OCI-LY7 (cell line): Measurements from ENCODE around the gene CCR5AS.

ENCODE experiments used
- BruUV-seq: library from RNA; stranded (reverse); fragments of 400-500 nt; replicated peaks from 2 replicates; lab custom pipeline; 2021; lab: Mats Ljungman, UMichigan
- CTCF ChIA-PET: fragments of 300-600 bp; sonication (Branson Sonifier 250); formaldehyde crosslinking; loops from one replicate; lab custom pipeline; 2022; ENCODE audit warnings: antibody characterized with exemption; ENCODE audit not compliant: unreplicated experiment; lab: Charles Lee
- POLR2A ChIA-PET: fragments of 300-600 bp; sonication (Branson Sonifier 250); formaldehyde crosslinking; loops from one replicate; lab custom pipeline; 2022; ENCODE audit warnings: antibody characterized with exemption; lab: Charles Lee
- DNase-seq: peaks from one replicate; pipeline ENCODE4 v3.0.0-alpha.2; 2015; ENCODE audit warnings: low spot score
- H2AFZ ChIP-seq: fragments of 200-600 bp; sonication (generic), shearing (Covaris generic); 2 replicates; pipeline ENCODE4 v1.6.1; 2014; ENCODE audit warnings: mild to moderate bottlenecking, antibody characterized with exemption, low read length, moderate library complexity
- H3K27ac ChIP-seq: fragments of 200-600 bp; sonication (generic); 2 replicates; pipeline ENCODE4 v1.5.1; 2014; ENCODE audit warnings: mixed run types, low read depth, mild to moderate bottlenecking, moderate library complexity, low read length, inconsistent platforms; ENCODE audit not compliant: poor library complexity, severe bottlenecking
- H3K36me3 ChIP-seq: fragments of 200-600 bp; sonication (generic); 2 replicates; pipeline ENCODE4 v1.6.1; 2014; ENCODE audit warnings: mild to moderate bottlenecking, antibody characterized with exemption, low read length, moderate library complexity, mixed read lengths; ENCODE audit not compliant: insufficient read depth
- H3K4me1 ChIP-seq: fragments of 200-600 bp; sonication (generic); 2 replicates; pipeline ENCODE4 v1.5.1; 2014; ENCODE audit warnings: mild to moderate bottlenecking, low read length; ENCODE audit not compliant: insufficient read depth, poor library complexity, severe bottlenecking
- H3K4me2 ChIP-seq: fragments of 200-600 bp; sonication (generic); 2 replicates; pipeline ENCODE4 v1.6.1; 2014; ENCODE audit warnings: mild to moderate bottlenecking, low read length
- H3K4me3 ChIP-seq: fragments of 200-600 bp; sonication (generic); 2 replicates; pipeline ENCODE4 v1.5.1; 2014; ENCODE audit warnings: mild to moderate bottlenecking, low read depth, low read length; ENCODE audit not compliant: poor library complexity, severe bottlenecking
- H3K79me2 ChIP-seq: fragments of 200-600 bp; sonication (generic); 2 replicates; pipeline ENCODE4 v1.6.1; 2016; ENCODE audit warnings: low read depth, mild to moderate bottlenecking, low read length, moderate library complexity, mixed read lengths; ENCODE audit not compliant: insufficient read depth
- H3K9me2 ChIP-seq: fragments of 200-600 bp; sonication (generic); 2 replicates; pipeline ENCODE4 v1.6.1; 2016; ENCODE audit warnings: mild to moderate bottlenecking, low read length, mixed read lengths; ENCODE audit not compliant: insufficient read depth
- H3K9me3 ChIP-seq: fragments of 200-600 bp; sonication (generic); 2 replicates; pipeline ENCODE4 v1.6.1; 2014; ENCODE audit warnings: mild to moderate bottlenecking, mixed run types, low read length, mixed read lengths
- H4K20me1 ChIP-seq: fragments of 200-600 bp; sonication (generic); 2 replicates; pipeline ENCODE4 v1.6.1; 2014; ENCODE audit warnings: mild to moderate bottlenecking, antibody characterized with exemption, low read length, moderate library complexity, mixed read lengths; ENCODE audit not compliant: insufficient read depth
- CTCF ChIP-seq: fragments of 200-600 bp; sonication (generic); conservative IDR thresholded peaks from 2 replicates; pipeline ENCODE4 v1.5.1; 2014; ENCODE audit warnings: mild to moderate bottlenecking, antibody characterized with exemption, low read length, moderate library complexity, mixed read lengths
- EZH2phosphoT487 ChIP-seq: fragments of 200-600 bp; sonication (generic); IDR thresholded peaks from 2 replicates; pipeline ENCODE4 v1.6.1; 2018; ENCODE audit warnings: low read depth, borderline replicate concordance, mild to moderate bottlenecking, mixed run types, antibody characterized with exemption, low read length, moderate library complexity, mixed read lengths
- intact Hi-C: fragments of 100-400 bp; cut with micrococcal nuclease; formaldehyde crosslinking; loops from one replicate; pipeline ENCODE4 v1.10.0; 2022; ENCODE audit not compliant: unreplicated experiment

CCR5AS gene

GRCh38 chr3:46344476-46344875 lies 62.4 kb downstream of the CCR5AS start:
- Histone ChIP-seq H2AFZ (no peak overlapping the region), H3K4me2 (no peak overlapping the region), H3K9me2 (no peaks in the 10 kb centered on the region), H3K27ac (no peak overlapping the region), H3K79me2 (no peaks in the 10 kb centered on the region), H3K9me3 (peaks cover 2% of the 10 kb centered on the region; the same call in 1 of the 2 replicates), H3K36me3 (no peaks in the 10 kb centered on the region), H3K4me1 (no peaks in the 10 kb centered on the region), H3K4me3 (no peak overlapping the region), H4K20me1 (no peaks in the 10 kb centered on the region)
- CTCF ChIA-PET, result no interaction called here
- intact Hi-C loops, result no loop called here
- POLR2A ChIA-PET, result no interaction called here
- BruUV-seq, result no TSS peak
- no peak for DNase-seq
- TF ChIP-seq CTCF, result no peak
- no peak for TF ChIP-seq EZH2phosphoT487

GRCh38 chr3:46338840-46339239 lies 68.0 kb downstream of the CCR5AS start:
- ChIA-PET POLR2A (interaction anchor here (0.6 kb wide), 1 partner anchor 294 kb away, joined by 3 read pairs; no protein-coding TSS in a partner anchor), CTCF (no interaction called here)
- Histone ChIP-seq H3K9me3 (peaks cover 14% of the 10 kb centered on the region; the same call in 1 of the 2 replicates), H3K36me3 (no peaks in the 10 kb centered on the region), H3K27ac (no peak overlapping the region), H2AFZ (no peak overlapping the region), H3K4me3 (no peak overlapping the region), H3K4me1 (no peaks in the 10 kb centered on the region), H4K20me1 (no peaks in the 10 kb centered on the region), H3K9me2 (no peaks in the 10 kb centered on the region), H3K79me2 (no peaks in the 10 kb centered on the region), H3K4me2 (no peak overlapping the region)
- DNase-seq, result no peak
- no TSS peak for BruUV-seq
- intact Hi-C loops, result no loop called here
- no peak for TF ChIP-seq CTCF
- TF ChIP-seq EZH2phosphoT487, result no peak

GRCh38 chr3:46337911-46338310 lies 69.0 kb downstream of the CCR5AS start:
- H3K9me2 ChIP-seq, result no peaks in the 10 kb centered on the region
- no peak overlapping the region for H3K4me2 ChIP-seq
- CTCF ChIA-PET, result no interaction called here
- no peak for TF ChIP-seq EZH2phosphoT487
- no peak for TF ChIP-seq CTCF
- no peaks in the 10 kb centered on the region for H3K4me1 ChIP-seq
- intact Hi-C loops, result no loop called here
- H4K20me1 ChIP-seq, result no peaks in the 10 kb centered on the region
- POLR2A ChIA-PET, result interaction anchor here (0.6 kb wide), 1 partner anchor 295 kb away, joined by 3 read pairs; no protein-coding TSS in a partner anchor
- H3K4me3 ChIP-seq, result no peak overlapping the region
- no peak for DNase-seq
- peaks cover 14% of the 10 kb centered on the region; the same call in 1 of the 2 replicates for H3K9me3 ChIP-seq
- BruUV-seq, result no TSS peak
- H3K36me3 ChIP-seq, result no peaks in the 10 kb centered on the region
- H2AFZ ChIP-seq, result no peak overlapping the region
- H3K27ac ChIP-seq, result no peak overlapping the region
- H3K79me2 ChIP-seq, result no peaks in the 10 kb centered on the region
